Neural crest cell (in vitro differentiated cells): Measurements from ENCODE around the gene DKK3. TPM values are rescaled to one million over a fixed set of nuclear protein-coding genes. Genes with fewer than 3 reads are reported as not detected.

Experiments used
- DNase-seq: peaks from one replicate; pipeline ENCODE4 v3.0.0; 2021; ENCODE audit warnings: low read depth, mixed read lengths, low spot score
- H3K27ac Mint-ChIP-seq: one replicate; pipeline ENCODE4 v1.8.0; 2021; ENCODE audit warnings: mild to moderate bottlenecking, mixed read lengths; ENCODE audit not compliant: unreplicated experiment
- H3K27me3 Mint-ChIP-seq: 2 replicates; pipeline ENCODE4 v1.8.0; 2021; ENCODE audit warnings: low read depth, mild to moderate bottlenecking, mixed read lengths
- H3K36me3 Mint-ChIP-seq: 2 replicates; pipeline ENCODE4 v1.8.0; 2021; ENCODE audit warnings: low read depth, mild to moderate bottlenecking, mixed read lengths
- H3K4me1 Mint-ChIP-seq: 2 replicates; pipeline ENCODE4 v1.8.0; 2021; ENCODE audit warnings: mixed read lengths
- H3K4me3 Mint-ChIP-seq: one replicate; pipeline ENCODE4 v1.8.0; 2021; ENCODE audit warnings: mild to moderate bottlenecking, mixed read lengths
- H3K9me3 Mint-ChIP-seq: 2 replicates; pipeline ENCODE4 v1.8.0; 2021; ENCODE audit warnings: mixed read lengths
- CTCF ChIP-seq: fragments of 200-600 bp; sonication (generic); conservative IDR thresholded peaks from 2 replicates; pipeline ENCODE4 v1.5.0; 2021; ENCODE audit warnings: antibody characterized with exemption, mild to moderate bottlenecking
- total RNA-seq: library from RNA; stranded (reverse); gene quantifications from 2 replicates; pipeline ENCODE4 v1.2.1, GENCODE V29; 2021

DKK3 gene
- total RNA-seq, 1 donor from 2014 or later: 21.0 TPM

DNA sequence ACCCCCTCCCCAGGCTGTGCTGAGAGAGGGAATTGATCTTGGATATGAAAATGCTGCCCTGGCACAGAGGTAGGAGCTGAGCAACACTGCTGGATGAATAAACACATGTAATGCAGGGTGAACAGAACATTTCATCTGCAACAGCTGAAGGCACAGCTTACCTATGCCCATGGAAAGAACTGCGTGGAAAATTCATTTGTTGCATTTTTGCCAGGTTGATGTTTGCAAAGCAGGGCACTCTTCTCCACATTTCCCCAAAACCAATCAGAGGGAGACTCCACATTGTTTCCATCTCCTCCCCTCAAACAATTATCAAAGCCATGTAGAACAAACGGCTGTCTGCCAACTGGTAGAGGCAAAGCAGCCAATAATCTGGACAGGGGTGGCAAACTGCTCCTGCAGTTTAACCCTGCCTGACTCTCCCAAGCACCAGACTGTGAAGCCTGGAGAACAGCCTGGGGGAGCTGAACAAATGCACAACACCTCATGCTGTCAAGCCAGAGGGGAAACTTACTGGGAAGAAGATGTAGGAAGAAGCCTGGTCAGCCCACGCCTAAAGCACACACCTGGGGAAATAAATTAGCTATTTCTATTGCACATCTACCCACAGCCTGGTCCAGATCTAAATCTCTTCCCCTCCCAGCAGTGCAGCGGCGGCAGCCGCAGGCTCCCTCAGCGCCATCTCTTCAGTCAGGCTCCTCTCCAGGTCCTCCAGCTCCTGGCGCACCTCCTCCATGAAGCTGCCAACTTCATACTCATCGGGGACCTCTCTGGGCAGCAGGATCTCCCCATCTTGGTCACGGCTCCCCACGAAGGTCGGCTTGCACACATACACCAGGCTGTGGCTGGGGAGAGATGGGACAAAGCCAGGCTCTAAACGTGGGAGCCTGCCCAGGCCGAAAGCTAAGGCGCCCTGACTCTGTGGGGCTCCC, 44.3 kb downstream of the DKK3 start:
- peaks cover 18% of the 10 kb centered on the region for H3K36me3 Mint-ChIP-seq
- no peaks in the 10 kb centered on the region for H3K27me3 Mint-ChIP-seq
- TF ChIP-seq CTCF: no peak
- no peaks in the 10 kb centered on the region for H3K9me3 Mint-ChIP-seq
- no peak overlapping the region for H3K4me3 Mint-ChIP-seq
- H3K27ac Mint-ChIP-seq: no peak overlapping the region
- H3K4me1 Mint-ChIP-seq: peaks cover 19% of the 10 kb centered on the region
- DNase-seq: no peak

- H3K36me3 Mint-ChIP-seq: peaks cover 20% of the 10 kb centered on the region
- no peak for TF ChIP-seq CTCF
- no peak overlapping the region for H3K27ac Mint-ChIP-seq
- no peaks in the 10 kb centered on the region for H3K9me3 Mint-ChIP-seq
- H3K27me3 Mint-ChIP-seq: no peaks in the 10 kb centered on the region
- H3K4me3 Mint-ChIP-seq: no peak overlapping the region
- peaks cover 28% of the 10 kb centered on the region for H3K4me1 Mint-ChIP-seq
- no peak for DNase-seq
Observed at GRCh38 chr11:11963067-11963466, 45.4 kb downstream of the DKK3 start.

- TF ChIP-seq CTCF: no peak
- Mint-ChIP-seq H3K27me3 (no peaks in the 10 kb centered on the region), H3K9me3 (no peaks in the 10 kb centered on the region), H3K36me3 (peaks cover 22% of the 10 kb centered on the region), H3K4me3 (no peak overlapping the region), H3K27ac (no peak overlapping the region), H3K4me1 (peaks cover 23% of the 10 kb centered on the region)
- DNase-seq: no peak
Observed at GRCh38 chr11:11961399-11962028, 46.9 kb downstream of the DKK3 start.

DNA sequence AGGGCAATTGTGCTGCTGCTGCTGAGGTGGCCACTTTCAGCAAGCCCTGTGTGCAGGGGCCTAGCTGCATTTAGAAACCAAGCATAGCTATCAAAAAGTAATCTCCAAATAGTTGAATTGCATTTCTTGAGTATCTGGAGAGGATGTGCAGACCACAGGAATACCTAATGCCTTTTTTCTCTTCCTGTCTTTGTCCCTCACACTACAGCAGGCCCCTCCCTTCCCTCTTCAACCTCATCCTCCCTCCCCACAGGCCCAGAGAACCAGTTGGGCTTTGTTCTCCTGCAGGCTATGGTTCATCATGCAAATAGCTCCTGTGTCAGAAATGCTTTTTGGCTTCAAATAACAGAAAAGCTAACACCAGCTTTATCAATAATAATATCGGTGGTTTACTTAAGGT, 47.7 kb downstream of the DKK3 start:
- H3K4me3 Mint-ChIP-seq: peak overlapping the region; percentile 24
- DNase-seq: no peak
- H3K27ac Mint-ChIP-seq: no peak overlapping the region
- no peak for TF ChIP-seq CTCF
- no peaks in the 10 kb centered on the region for H3K27me3 Mint-ChIP-seq
- no peaks in the 10 kb centered on the region for H3K9me3 Mint-ChIP-seq
- H3K4me1 Mint-ChIP-seq: peaks cover 23% of the 10 kb centered on the region
- peaks cover 27% of the 10 kb centered on the region for H3K36me3 Mint-ChIP-seq

- Mint-ChIP-seq H3K27me3 (no peaks in the 10 kb centered on the region), H3K4me3 (no peak overlapping the region), H3K9me3 (no peaks in the 10 kb centered on the region), H3K4me1 (peaks cover 23% of the 10 kb centered on the region), H3K27ac (no peak overlapping the region), H3K36me3 (peaks cover 27% of the 10 kb centered on the region)
- no peak for DNase-seq
- no peak for TF ChIP-seq CTCF
Observed at GRCh38 chr11:11959601-11960000, 48.8 kb downstream of the DKK3 start.
